ENCODE measurements around the gene PPP3R1.
A peak's percentile ranks its signal among the peaks of the same experiment; 100 is the strongest.

PPP3R1 gene

DNA sequence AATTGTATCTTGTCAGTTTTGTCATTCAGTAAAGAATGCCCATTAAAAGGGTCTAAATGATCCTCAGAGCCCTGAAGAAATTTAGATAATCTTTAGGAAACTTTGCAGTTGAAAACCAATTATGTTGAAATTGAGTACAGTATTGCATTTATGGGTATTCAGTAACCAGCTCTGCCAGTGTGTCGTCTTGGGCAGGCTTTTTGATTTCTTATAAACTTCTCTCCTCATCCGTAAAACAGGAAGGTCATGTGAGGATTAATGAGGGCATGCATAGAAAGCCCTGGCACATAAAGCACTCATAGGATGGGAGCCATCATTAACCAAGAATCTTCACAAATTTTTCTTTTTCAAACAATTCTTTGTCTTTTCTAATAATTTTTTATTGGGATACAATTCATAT, 79.8 kb downstream of the PPP3R1 start:
- Histone ChIP-seq H3K27me3 (ENCODE audit: insufficient read depth, poor library complexity, severe bottlenecking) (no peaks in the 10 kb centered on the region), H3K27ac (ENCODE audit: poor library complexity, severe bottlenecking) (peak overlapping the region; percentile 18), H3K9me3 (ENCODE audit: severe bottlenecking) (no peaks in the 10 kb centered on the region), H3K4me3 (ENCODE audit: severe bottlenecking) (no peak overlapping the region), H3K36me3 (ENCODE audit: low read depth) (peaks cover 84% of the 10 kb centered on the region), H3K4me1 (ENCODE audit: insufficient read depth, poor library complexity, severe bottlenecking) (peaks cover 3% of the 10 kb centered on the region)
- no peak for TF ChIP-seq CTCF (IDR thresholded peaks at IDR 0.05; ENCODE audit: poor library complexity, severe bottlenecking)
- DNase-seq (ENCODE audit: low spot score) (no peak), ATAC-seq (ENCODE audit: low read depth) (no peak)

GRCh38 chr2:68171684-68172083, 80.6 kb downstream of the PPP3R1 start:
- Histone ChIP-seq H3K9me3 (ENCODE audit: severe bottlenecking) (no peaks in the 10 kb centered on the region), H3K4me1 (ENCODE audit: insufficient read depth, poor library complexity, severe bottlenecking) (peaks cover 3% of the 10 kb centered on the region), H3K36me3 (ENCODE audit: low read depth) (peaks cover 83% of the 10 kb centered on the region), H3K27me3 (ENCODE audit: insufficient read depth, poor library complexity, severe bottlenecking) (no peaks in the 10 kb centered on the region), H3K4me3 (ENCODE audit: severe bottlenecking) (no peak overlapping the region), H3K27ac (ENCODE audit: poor library complexity, severe bottlenecking) (no peak overlapping the region)
- DNase-seq (ENCODE audit: low spot score), result no peak
- TF ChIP-seq CTCF (IDR thresholded peaks at IDR 0.05; ENCODE audit: poor library complexity, severe bottlenecking), result no peak
- no peak; the same call in 2 of the 3 replicates for ATAC-seq (ENCODE audit: low read depth)

DNA sequence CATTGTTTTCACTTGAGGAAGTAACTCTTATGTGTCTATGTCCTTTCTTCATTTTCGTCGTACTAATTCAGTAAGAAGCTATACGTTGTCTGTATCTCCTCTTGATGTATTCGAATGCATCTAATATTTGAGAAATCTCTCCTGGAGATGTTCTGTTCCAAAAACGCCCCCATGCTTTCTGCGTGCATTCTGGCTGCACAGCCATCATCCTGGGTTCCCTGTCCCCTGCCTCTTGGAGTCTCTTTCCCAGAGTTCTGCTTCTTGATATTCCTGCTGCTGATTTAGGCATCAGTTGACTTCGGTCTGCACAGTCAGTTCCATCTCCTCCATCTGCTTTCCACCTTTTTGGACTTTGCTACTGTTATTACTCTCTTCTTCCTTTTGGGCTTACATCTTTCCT, 81.2 kb downstream of the PPP3R1 start:
- TF ChIP-seq CTCF (IDR thresholded peaks at IDR 0.05; ENCODE audit: poor library complexity, severe bottlenecking), result no peak
- H3K27ac ChIP-seq (ENCODE audit: poor library complexity, severe bottlenecking), result no peak overlapping the region
- no peak for ATAC-seq (ENCODE audit: low read depth)
- no peaks in the 10 kb centered on the region for H3K9me3 ChIP-seq (ENCODE audit: severe bottlenecking)
- peaks cover 83% of the 10 kb centered on the region for H3K36me3 ChIP-seq (ENCODE audit: low read depth)
- DNase-seq (ENCODE audit: low spot score), result no peak
- no peak overlapping the region for H3K4me3 ChIP-seq (ENCODE audit: severe bottlenecking)
- peaks cover 3% of the 10 kb centered on the region for H3K4me1 ChIP-seq (ENCODE audit: insufficient read depth, poor library complexity, severe bottlenecking)
- no peaks in the 10 kb centered on the region for H3K27me3 ChIP-seq (ENCODE audit: insufficient read depth, poor library complexity, severe bottlenecking)

DNA sequence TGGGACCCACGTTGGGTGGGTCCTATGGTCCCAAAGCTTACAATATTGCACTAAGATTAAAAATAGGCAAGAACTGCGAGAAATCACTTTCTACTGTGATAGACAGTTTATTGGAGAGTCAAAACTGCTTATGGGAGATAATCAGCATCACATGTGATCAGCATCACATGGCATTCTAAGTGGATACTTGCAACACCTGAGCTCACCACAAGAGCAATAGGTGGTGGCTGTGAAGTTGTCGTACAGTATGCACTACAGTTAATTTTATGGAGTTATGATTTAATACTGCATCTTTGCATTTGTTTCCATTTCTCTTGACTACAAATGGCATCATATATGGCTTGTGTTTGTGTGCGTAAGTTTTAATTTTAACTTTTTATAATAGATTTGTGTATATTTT, 83.0 kb downstream of the PPP3R1 start:
- DNase-seq (ENCODE audit: low spot score) (no peak), ATAC-seq (ENCODE audit: low read depth) (0 out of 3 replicates have a peak, but pooled peaks have one; percentile 24)
- peaks cover 79% of the 10 kb centered on the region for H3K36me3 ChIP-seq (ENCODE audit: low read depth)
- TF ChIP-seq CTCF (IDR thresholded peaks at IDR 0.05; ENCODE audit: poor library complexity, severe bottlenecking), result no peak
- H3K27me3 ChIP-seq (ENCODE audit: insufficient read depth, poor library complexity, severe bottlenecking), result no peaks in the 10 kb centered on the region
- H3K27ac ChIP-seq (ENCODE audit: poor library complexity, severe bottlenecking), result no peak overlapping the region
- no peak overlapping the region for H3K4me3 ChIP-seq (ENCODE audit: severe bottlenecking)
- no peaks in the 10 kb centered on the region for H3K9me3 ChIP-seq (ENCODE audit: severe bottlenecking)
- H3K4me1 ChIP-seq (ENCODE audit: insufficient read depth, poor library complexity, severe bottlenecking), result peaks cover 3% of the 10 kb centered on the region

DNA sequence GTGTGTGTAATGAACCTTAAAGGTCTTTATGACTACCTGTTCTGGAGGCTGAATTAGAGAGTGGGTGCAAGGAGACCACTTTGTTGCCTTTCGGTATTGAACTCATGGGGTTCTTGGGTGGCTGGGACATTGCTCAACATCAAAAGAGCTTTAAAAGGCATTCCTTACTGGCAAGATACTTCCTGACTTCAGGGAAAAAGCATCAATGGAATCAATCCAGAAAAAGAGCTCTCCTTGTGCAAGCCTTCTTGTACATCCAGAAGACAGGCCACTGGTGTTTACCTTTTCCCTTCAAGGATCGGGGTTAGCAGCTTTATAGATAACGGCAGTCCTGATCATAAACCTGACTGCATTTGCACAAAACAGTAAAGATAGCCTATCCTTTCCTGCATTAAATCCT, 85.1 kb downstream of the PPP3R1 start:
- TF ChIP-seq CTCF (IDR thresholded peaks at IDR 0.05; ENCODE audit: poor library complexity, severe bottlenecking), result no peak
- no peak for DNase-seq (ENCODE audit: low spot score)
- no peak for ATAC-seq (ENCODE audit: low read depth)
- no peaks in the 10 kb centered on the region for H3K27me3 ChIP-seq (ENCODE audit: insufficient read depth, poor library complexity, severe bottlenecking)
- H3K36me3 ChIP-seq (ENCODE audit: low read depth), result peaks cover 81% of the 10 kb centered on the region
- H3K4me3 ChIP-seq (ENCODE audit: severe bottlenecking), result no peak overlapping the region
- no peak overlapping the region for H3K27ac ChIP-seq (ENCODE audit: poor library complexity, severe bottlenecking)
- no peaks in the 10 kb centered on the region for H3K9me3 ChIP-seq (ENCODE audit: severe bottlenecking)
- no peaks in the 10 kb centered on the region for H3K4me1 ChIP-seq (ENCODE audit: insufficient read depth, poor library complexity, severe bottlenecking)

All from RWPE2 (cell line).